ENCODE results near the gene DNM2. TPM values are rescaled to one million over a fixed set of nuclear protein-coding genes. Genes with fewer than 3 reads are reported as not detected.
"Not testable (repeated sequence)": the region's sequence is repeated elsewhere in the genome, so short reads cannot be mapped to it uniquely, and the experiment has no call there.

DNM2 gene
- total RNA-seq = 269 TPM
- 10 to 100 TPM; 61.8 to 63.6 (median 62.8) TPM for polyA plus RNA-seq

DNA sequence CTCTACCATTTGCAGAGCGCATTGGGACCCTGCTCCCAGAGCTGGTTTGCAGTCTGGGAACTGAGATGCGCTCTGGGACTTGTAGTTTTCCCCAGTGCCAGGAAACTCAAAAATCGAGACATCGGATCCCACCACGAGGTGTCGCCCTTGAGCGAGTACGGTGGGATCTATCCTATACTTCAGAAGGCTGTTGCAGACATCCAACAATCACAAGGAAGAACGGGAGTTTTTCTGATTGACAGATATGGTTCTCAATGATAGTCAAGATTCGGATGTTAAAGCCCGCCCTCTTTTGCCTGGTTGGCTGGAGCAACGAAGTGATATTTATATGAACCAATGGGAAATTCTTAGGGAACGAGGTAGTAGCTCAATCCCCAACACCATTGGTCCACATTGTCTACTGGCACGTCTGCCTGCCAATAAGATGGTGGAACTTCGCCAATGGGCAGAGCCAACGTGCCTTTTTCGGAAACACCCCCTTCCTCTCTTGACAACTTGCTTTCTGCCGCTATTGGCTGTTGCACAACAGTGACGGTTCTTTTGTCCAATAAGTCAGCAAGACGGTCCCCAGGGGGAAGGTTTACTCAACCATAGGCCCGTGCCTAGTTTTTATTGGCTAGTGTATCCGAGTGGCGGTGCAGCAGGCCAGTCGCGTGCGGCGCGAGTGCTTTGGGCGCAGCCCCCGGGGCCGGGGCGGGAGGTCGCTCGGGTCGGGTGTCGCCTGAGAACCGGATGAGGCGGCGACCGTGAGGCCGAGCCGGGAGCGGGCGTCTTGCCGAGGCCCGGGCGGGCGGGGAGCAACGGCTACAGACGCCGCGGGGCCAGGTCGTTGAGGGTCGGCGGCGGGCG, at the start of gene DNM2:
Gene DNM2, plus strand, starts transcription at position 724 of the 849 bp plus-strand sequence. CDS start 164 bp downstream, outside the sequence.
- Mint-ChIP-seq H3K9me3 (no peaks in the 10 kb centered on the region), H3K27me3 (no peaks in the 10 kb centered on the region), H3K36me3 (peaks cover 7% of the 10 kb centered on the region), H3K4me3 (peak within 1 kb of the TSS; percentile 90 to 96 (median 94)), H3K4me1 (peaks cover 0 to 54% (median 25%) of the 10 kb centered on the region in 4 donors), H3K27ac (peak within 1 kb of the TSS; percentile 93 to 94 (median 94))
- H3K27me3 ChIP-seq (ENCODE audit: control insufficient read depth, insufficient read depth, low read length) = no peaks in the 10 kb centered on the region
- no peaks in the 10 kb centered on the region for H3K9me3 ChIP-seq (ENCODE audit: control insufficient read depth in 2 of 2, low read length in 2 of 2)
- H3K4me3 ChIP-seq (ENCODE audit: low read depth, low read length) = peak within 1 kb of the TSS; percentile 79
- ATAC-seq (ENCODE audit: low read depth in 2 of 2) (peak; percentile 86 to 89), DNase-seq (peak; percentile 96 to 100 (median 99))
- peak within 1 kb of the TSS; percentile 84 for H3K27ac ChIP-seq (ENCODE audit: insufficient read depth, low read length, poor library complexity, severe bottlenecking)
- peaks cover 2% of the 10 kb centered on the region for H3K36me3 ChIP-seq (ENCODE audit: control insufficient read depth, insufficient read depth, low read length)
- H3K4me1 ChIP-seq (ENCODE audit: control insufficient read depth, insufficient read depth, low read length, poor library complexity, severe bottlenecking) = peaks cover 38% of the 10 kb centered on the region

DNA sequence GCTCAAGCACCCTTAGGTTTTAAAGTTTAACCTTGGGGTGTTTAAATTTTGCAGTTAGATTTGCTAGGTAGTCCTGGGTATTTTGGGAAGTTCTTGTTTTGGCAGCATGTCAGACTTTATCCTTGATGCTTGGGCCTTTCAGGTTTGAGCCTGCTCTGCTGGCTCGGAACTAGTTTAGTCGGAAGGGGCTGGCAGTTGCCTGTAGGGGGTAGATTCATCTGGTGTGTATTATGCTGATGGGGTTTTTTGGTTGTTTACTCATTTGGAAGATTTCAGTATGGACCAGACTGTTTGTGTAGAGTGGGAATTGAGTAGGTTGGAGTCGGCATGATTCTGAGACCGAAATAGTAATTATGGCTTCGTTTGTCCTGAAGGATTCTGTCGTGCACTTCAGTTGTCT, 48.6 kb upstream of the DNM2 start:
- H3K36me3 Mint-ChIP-seq = peaks cover 16% of the 10 kb centered on the region
- Histone ChIP-seq H3K4me3 (ENCODE audit: low read depth, low read length) (no peak overlapping the region), H3K36me3 (ENCODE audit: control insufficient read depth, insufficient read depth, low read length) (peaks cover 41% of the 10 kb centered on the region), H3K27ac (ENCODE audit: insufficient read depth, low read length, poor library complexity, severe bottlenecking) (no peak overlapping the region), H3K27me3 (ENCODE audit: control insufficient read depth, insufficient read depth, low read length) (no peaks in the 10 kb centered on the region), H3K4me1 (ENCODE audit: control insufficient read depth, insufficient read depth, low read length, poor library complexity, severe bottlenecking) (peaks cover 29% of the 10 kb centered on the region), H3K9me3 (ENCODE audit: control insufficient read depth in 2 of 2, low read length in 2 of 2) (no peaks in the 10 kb centered on the region)
- ATAC-seq (ENCODE audit: low read depth in 2 of 2) (no peak), DNase-seq (no peak)
- peaks cover 5 to 49% (median 34%) of the 10 kb centered on the region in 4 donors for H3K4me1 Mint-ChIP-seq
- no peaks in the 10 kb centered on the region for H3K9me3 Mint-ChIP-seq
- peak overlapping the region in 1 of 3 donors; percentile 87 for H3K27ac Mint-ChIP-seq
- H3K27me3 Mint-ChIP-seq = no peaks in the 10 kb centered on the region
- H3K4me3 Mint-ChIP-seq = peak overlapping the region in 1 of 4 donors; percentile 44

DNA sequence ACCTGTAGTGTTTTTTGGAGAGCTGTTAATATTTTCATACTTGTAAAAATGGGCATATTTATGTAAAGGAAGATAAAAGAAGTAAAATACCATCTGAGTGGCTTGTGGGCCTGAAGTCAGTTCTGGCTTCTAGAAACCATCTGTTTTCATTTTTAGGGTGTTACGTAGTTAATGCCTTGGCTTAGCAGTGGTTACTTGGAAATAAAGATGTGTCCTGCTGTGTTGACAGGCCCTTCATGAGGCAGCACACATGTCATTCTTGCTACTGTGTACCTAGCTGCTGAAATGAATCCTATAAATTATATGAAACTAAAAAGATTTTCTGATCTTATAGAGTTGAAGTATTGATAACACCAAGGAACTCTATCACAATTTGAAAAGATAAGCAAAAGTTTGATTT, 47.7 kb upstream of the DNM2 start:
- Mint-ChIP-seq H3K27me3 (no peaks in the 10 kb centered on the region), H3K27ac (no peak overlapping the region), H3K4me1 (peaks cover 5 to 45% (median 35%) of the 10 kb centered on the region in 4 donors), H3K4me3 (no peak overlapping the region), H3K36me3 (peaks cover 22% of the 10 kb centered on the region), H3K9me3 (no peaks in the 10 kb centered on the region)
- H3K27me3 ChIP-seq (ENCODE audit: control insufficient read depth, insufficient read depth, low read length) = no peaks in the 10 kb centered on the region
- ATAC-seq (ENCODE audit: low read depth in 2 of 2) = no peak
- H3K27ac ChIP-seq (ENCODE audit: insufficient read depth, low read length, poor library complexity, severe bottlenecking) = no peak overlapping the region
- H3K4me3 ChIP-seq (ENCODE audit: low read depth, low read length) = no peak overlapping the region
- H3K4me1 ChIP-seq (ENCODE audit: control insufficient read depth, insufficient read depth, low read length, poor library complexity, severe bottlenecking) = peaks cover 29% of the 10 kb centered on the region
- no peak for DNase-seq
- peaks cover 47% of the 10 kb centered on the region for H3K36me3 ChIP-seq (ENCODE audit: control insufficient read depth, insufficient read depth, low read length)
- H3K9me3 ChIP-seq (ENCODE audit: control insufficient read depth in 2 of 2, low read length in 2 of 2) = no peaks in the 10 kb centered on the region

DNA sequence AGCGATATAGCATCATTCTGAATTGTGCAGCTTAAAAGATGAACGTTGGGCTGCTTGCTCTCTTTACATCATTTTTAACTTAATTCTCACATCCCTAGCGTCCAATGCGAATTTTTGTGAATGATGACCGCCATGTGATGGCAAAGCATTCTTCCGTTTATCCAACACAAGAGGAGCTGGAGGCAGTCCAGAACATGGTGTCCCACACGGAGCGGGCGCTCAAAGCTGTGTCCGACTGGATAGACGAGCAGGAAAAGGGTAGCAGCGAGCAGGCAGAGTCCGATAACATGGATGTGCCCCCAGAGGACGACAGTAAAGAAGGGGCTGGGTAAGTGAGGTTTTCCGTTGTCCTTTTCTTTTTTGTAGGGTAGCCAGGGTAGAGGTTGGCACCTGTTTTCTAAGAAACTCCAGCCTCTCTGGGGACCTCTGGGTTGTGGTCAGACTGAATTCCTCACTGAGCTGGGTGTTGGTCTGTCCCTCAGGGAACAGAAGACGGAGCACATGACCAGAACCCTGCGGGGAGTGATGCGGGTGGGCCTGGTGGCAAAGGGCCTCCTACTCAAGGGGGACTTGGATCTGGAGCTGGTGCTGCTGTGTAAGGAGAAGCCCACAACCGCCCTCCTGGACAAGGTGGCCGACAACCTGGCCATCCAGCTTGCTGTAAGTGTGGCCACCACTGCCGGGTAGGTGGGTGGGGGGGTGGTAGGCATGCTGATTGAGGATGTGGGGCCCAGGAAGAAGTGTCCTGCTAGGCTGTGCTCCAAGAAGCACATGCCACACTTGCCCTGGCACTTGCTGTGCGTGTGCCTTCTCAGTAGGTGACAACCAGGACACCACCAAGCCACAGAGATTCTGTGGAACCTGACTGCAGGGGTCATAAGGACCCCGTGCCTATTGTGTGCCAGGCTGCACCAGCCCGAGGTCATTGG, 46.7 kb upstream of the DNM2 start:
- Mint-ChIP-seq H3K36me3 (peaks cover 22% of the 10 kb centered on the region), H3K9me3 (no peaks in the 10 kb centered on the region), H3K4me3 (peak overlapping the region in 1 of 4 donors; percentile 11), H3K4me1 (peaks cover 5 to 41% (median 35%) of the 10 kb centered on the region in 4 donors), H3K27me3 (no peaks in the 10 kb centered on the region), H3K27ac (no peak overlapping the region)
- no peak for DNase-seq
- H3K4me3 ChIP-seq (ENCODE audit: low read depth, low read length) = no peak overlapping the region
- no peak overlapping the region for H3K27ac ChIP-seq (ENCODE audit: insufficient read depth, low read length, poor library complexity, severe bottlenecking)
- H3K4me1 ChIP-seq (ENCODE audit: control insufficient read depth, insufficient read depth, low read length, poor library complexity, severe bottlenecking) = peaks cover 23% of the 10 kb centered on the region
- no peaks in the 10 kb centered on the region for H3K27me3 ChIP-seq (ENCODE audit: control insufficient read depth, insufficient read depth, low read length)
- H3K36me3 ChIP-seq (ENCODE audit: control insufficient read depth, insufficient read depth, low read length) = peaks cover 55% of the 10 kb centered on the region
- H3K9me3 ChIP-seq (ENCODE audit: control insufficient read depth in 2 of 2, low read length in 2 of 2) = no peaks in the 10 kb centered on the region
- no peak for ATAC-seq (ENCODE audit: low read depth in 2 of 2)

DNA sequence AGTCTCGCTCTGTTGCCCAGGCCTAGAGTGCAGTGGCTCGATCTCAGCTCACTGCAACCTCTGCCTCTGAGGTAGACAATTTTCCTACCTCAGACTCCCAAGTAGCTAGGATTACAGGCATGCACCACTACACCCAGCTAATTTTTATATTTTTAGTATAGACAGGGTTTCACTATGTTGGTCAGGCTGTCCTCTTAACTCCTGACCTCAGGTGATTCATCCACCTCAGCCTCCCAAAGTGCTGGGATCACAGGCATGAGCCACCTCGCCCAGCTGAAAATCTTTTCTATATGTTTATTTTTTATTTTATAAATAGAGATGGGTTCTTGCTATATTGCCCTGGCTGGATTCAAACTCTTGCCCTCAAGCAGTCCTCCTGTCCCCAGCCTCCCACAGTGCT, 46.0 kb upstream of the DNM2 start:
- not testable (repeated sequence) for H3K4me3 Mint-ChIP-seq; H3K27ac Mint-ChIP-seq; H3K9me3 Mint-ChIP-seq; DNase-seq; H3K9me3 ChIP-seq (ENCODE audit: control insufficient read depth in 2 of 2, low read length in 2 of 2); H3K27me3 ChIP-seq (ENCODE audit: control insufficient read depth, insufficient read depth, low read length); H3K27ac ChIP-seq (ENCODE audit: insufficient read depth, low read length, poor library complexity, severe bottlenecking); H3K4me3 ChIP-seq (ENCODE audit: low read depth, low read length); H3K27me3 Mint-ChIP-seq; ATAC-seq (ENCODE audit: low read depth in 2 of 2)
- peaks cover 20% of the 10 kb centered on the region for H3K4me1 ChIP-seq (ENCODE audit: control insufficient read depth, insufficient read depth, low read length, poor library complexity, severe bottlenecking)
- H3K36me3 ChIP-seq (ENCODE audit: control insufficient read depth, insufficient read depth, low read length) = peaks cover 54% of the 10 kb centered on the region
- Mint-ChIP-seq H3K36me3 (peaks cover 25% of the 10 kb centered on the region), H3K4me1 (peaks cover 5 to 35% (median 28%) of the 10 kb centered on the region in 4 donors)

DNA sequence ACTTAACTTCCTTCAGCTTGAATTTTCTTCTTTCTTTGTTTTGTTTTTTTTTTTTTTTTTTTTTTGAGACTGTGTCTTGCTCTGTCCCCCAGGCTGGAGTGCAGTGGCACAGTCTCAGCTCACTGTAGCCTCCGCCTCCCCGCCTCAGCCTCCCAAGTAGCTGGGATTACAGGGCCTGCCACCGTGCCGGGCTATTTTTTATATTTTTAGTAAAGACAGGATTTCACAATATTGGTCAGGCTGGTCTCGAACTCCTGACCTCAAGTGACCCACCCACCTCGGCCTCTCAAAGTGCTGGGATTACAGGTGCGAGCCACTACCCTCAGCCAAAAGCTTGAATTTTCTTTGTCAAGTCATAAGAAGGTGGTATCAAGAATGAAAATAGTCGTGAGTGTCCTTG, 42.7 kb upstream of the DNM2 start:
- H3K27ac Mint-ChIP-seq; H3K27ac ChIP-seq (ENCODE audit: insufficient read depth, low read length, poor library complexity, severe bottlenecking): not testable (repeated sequence)
- peaks cover 83% of the 10 kb centered on the region for H3K36me3 ChIP-seq (ENCODE audit: control insufficient read depth, insufficient read depth, low read length)

DNA sequence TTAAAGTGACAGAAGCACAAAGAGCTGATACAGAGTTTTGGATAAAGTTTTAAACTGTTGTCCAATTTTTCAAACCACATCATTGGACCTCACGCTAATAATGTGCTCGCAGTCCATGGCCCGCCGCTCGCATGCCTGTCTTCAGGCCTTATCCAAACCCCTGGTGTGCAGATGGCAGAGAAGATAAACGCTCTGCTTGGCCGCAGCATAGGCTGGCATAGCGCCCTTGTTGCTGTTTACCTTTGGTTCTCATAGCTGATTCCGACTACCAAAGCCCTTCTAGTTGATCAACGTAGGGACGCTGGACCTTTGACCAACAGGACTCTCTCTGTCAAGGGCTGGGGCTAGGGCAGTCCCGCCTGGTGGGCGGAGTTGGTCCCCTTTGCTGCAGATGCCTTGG, 40.1 kb upstream of the DNM2 start:
- Histone ChIP-seq H3K9me3 (ENCODE audit: control insufficient read depth in 2 of 2, low read length in 2 of 2) (no peaks in the 10 kb centered on the region), H3K4me3 (ENCODE audit: low read depth, low read length) (no peak overlapping the region), H3K27me3 (ENCODE audit: control insufficient read depth, insufficient read depth, low read length) (no peaks in the 10 kb centered on the region), H3K27ac (ENCODE audit: insufficient read depth, low read length, poor library complexity, severe bottlenecking) (no peak overlapping the region), H3K36me3 (ENCODE audit: control insufficient read depth, insufficient read depth, low read length) (peaks cover 84% of the 10 kb centered on the region), H3K4me1 (ENCODE audit: control insufficient read depth, insufficient read depth, low read length, poor library complexity, severe bottlenecking) (no peaks in the 10 kb centered on the region)
- no peak for DNase-seq
- ATAC-seq (ENCODE audit: low read depth in 2 of 2) = no peak
- Mint-ChIP-seq H3K27me3 (no peaks in the 10 kb centered on the region), H3K4me1 (peaks cover 0 to 6% (median 1%) of the 10 kb centered on the region in 4 donors), H3K4me3 (no peak overlapping the region), H3K36me3 (peaks cover 29% of the 10 kb centered on the region), H3K9me3 (no peaks in the 10 kb centered on the region), H3K27ac (no peak overlapping the region)

More for the DNA sequence above, 42.7 kb upstream of the DNM2 start:
- not testable (repeated sequence) for H3K27me3 Mint-ChIP-seq; H3K9me3 Mint-ChIP-seq; H3K4me1 Mint-ChIP-seq; H3K4me3 Mint-ChIP-seq; H3K27me3 ChIP-seq (ENCODE audit: control insufficient read depth, insufficient read depth, low read length); H3K4me3 ChIP-seq (ENCODE audit: low read depth, low read length); DNase-seq; ATAC-seq (ENCODE audit: low read depth in 2 of 2); H3K4me1 ChIP-seq (ENCODE audit: control insufficient read depth, insufficient read depth, low read length, poor library complexity, severe bottlenecking); H3K9me3 ChIP-seq (ENCODE audit: control insufficient read depth in 2 of 2, low read length in 2 of 2)
- peaks cover 37% of the 10 kb centered on the region for H3K36me3 Mint-ChIP-seq

Data from CD4-positive, CD25-positive, alpha-beta regulatory T cell (primary cell).